ENCODE results near the gene RAD50. TPM values are rescaled to one million over a fixed set of nuclear protein-coding genes. Genes with fewer than 3 reads are reported as not detected.

RAD50 gene
- total and polyA plus RNA-seq, 10 of the 15 experiments (the other 5 are each of a cell fraction or from before 2014, with no cell fraction given): 12.8 to 68.6 (median 47.0) TPM

DNA sequence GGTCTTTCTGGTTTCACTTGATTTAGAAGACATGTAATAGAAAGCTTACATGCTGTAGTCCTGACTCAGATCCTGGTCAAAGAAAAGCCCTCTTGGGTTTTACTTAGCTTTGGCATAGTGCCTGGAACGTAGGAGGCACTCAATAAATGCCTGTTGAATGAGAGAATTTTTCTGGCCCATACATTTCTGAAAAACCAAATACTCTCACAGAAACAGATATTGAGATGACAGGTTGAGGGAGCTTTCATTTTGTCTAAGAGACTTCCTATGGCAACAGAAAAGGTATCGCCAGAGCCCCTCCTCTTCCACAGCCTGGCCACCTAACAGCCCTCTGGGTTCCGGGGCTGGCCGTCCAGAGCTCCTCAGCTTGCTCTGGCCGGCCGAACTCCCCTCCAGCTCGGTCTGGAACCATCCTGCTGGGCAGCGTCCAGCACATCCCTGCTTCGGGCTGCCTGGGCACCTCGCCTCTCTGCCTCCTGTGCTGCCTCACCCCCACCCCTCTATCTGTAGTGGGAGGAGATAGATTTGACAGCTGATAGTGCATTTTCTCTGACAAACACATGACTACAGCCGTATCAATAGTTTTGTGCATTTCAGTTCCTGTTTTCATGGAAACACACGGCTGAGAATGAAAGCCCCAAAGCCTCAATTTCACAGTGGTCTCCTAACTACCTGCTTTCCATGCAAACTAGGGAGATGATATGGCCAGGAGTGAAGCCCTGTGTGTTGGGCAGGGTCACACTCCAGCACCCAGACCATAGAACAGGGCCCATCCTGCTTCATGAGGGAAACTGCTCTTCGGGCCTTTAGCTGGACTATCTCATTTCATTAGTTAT is 118.1 kb downstream of the RAD50 start (continued):
- TF ChIP-seq, protein P1, sequence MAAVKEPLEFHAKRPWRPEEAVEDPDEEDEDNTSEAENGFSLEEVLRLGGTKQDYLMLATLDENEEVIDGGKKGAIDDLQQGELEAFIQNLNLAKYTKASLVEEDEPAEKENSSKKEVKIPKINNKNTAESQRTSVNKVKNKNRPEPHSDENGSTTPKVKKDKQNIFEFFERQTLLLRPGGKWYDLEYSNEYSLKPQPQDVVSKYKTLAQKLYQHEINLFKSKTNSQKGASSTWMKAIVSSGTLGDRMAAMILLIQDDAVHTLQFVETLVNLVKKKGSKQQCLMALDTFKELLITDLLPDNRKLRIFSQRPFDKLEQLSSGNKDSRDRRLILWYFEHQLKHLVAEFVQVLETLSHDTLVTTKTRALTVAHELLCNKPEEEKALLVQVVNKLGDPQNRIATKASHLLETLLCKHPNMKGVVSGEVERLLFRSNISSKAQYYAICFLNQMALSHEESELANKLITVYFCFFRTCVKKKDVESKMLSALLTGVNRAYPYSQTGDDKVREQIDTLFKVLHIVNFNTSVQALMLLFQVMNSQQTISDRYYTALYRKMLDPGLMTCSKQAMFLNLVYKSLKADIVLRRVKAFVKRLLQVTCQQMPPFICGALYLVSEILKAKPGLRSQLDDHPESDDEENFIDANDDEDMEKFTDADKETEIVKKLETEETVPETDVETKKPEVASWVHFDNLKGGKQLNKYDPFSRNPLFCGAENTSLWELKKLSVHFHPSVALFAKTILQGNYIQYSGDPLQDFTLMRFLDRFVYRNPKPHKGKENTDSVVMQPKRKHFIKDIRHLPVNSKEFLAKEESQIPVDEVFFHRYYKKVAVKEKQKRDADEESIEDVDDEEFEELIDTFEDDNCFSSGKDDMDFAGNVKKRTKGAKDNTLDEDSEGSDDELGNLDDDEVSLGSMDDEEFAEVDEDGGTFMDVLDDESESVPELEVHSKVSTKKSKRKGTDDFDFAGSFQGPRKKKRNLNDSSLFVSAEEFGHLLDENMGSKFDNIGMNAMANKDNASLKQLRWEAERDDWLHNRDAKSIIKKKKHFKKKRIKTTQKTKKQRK (IDR thresholded peaks at IDR 0.05; ENCODE audit: low read depth, low read length): no peak
- TF ChIP-seq BMI1 (IDR thresholded peaks at IDR 0.05; ENCODE audit: borderline replicate concordance): no peak
- TF ChIP-seq, protein P2, sequence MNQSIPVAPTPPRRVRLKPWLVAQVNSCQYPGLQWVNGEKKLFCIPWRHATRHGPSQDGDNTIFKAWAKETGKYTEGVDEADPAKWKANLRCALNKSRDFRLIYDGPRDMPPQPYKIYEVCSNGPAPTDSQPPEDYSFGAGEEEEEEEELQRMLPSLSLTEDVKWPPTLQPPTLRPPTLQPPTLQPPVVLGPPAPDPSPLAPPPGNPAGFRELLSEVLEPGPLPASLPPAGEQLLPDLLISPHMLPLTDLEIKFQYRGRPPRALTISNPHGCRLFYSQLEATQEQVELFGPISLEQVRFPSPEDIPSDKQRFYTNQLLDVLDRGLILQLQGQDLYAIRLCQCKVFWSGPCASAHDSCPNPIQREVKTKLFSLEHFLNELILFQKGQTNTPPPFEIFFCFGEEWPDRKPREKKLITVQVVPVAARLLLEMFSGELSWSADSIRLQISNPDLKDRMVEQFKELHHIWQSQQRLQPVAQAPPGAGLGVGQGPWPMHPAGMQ (IDR thresholded peaks at IDR 0.05; ENCODE audit: borderline replicate concordance): no peak
- TF ChIP-seq YY1 (IDR thresholded peaks at IDR 0.05; ENCODE audit: low read depth, low read length): no peak
- no peak for TF ChIP-seq TBL1XR1 (IDR thresholded peaks at IDR 0.05; ENCODE audit: low read depth, low read length)
- TF ChIP-seq, protein P3, sequence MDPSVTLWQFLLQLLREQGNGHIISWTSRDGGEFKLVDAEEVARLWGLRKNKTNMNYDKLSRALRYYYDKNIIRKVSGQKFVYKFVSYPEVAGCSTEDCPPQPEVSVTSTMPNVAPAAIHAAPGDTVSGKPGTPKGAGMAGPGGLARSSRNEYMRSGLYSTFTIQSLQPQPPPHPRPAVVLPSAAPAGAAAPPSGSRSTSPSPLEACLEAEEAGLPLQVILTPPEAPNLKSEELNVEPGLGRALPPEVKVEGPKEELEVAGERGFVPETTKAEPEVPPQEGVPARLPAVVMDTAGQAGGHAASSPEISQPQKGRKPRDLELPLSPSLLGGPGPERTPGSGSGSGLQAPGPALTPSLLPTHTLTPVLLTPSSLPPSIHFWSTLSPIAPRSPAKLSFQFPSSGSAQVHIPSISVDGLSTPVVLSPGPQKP (IDR thresholded peaks at IDR 0.05; ENCODE audit: low read depth, low read length): no peak
- peak; percentile 80; the same call in 1 of the 3 replicates for TF ChIP-seq POU2F2 (IDR thresholded peaks at IDR 0.05; ENCODE audit: borderline replicate concordance, low read depth, low read length)
- TF ChIP-seq, protein P4, sequence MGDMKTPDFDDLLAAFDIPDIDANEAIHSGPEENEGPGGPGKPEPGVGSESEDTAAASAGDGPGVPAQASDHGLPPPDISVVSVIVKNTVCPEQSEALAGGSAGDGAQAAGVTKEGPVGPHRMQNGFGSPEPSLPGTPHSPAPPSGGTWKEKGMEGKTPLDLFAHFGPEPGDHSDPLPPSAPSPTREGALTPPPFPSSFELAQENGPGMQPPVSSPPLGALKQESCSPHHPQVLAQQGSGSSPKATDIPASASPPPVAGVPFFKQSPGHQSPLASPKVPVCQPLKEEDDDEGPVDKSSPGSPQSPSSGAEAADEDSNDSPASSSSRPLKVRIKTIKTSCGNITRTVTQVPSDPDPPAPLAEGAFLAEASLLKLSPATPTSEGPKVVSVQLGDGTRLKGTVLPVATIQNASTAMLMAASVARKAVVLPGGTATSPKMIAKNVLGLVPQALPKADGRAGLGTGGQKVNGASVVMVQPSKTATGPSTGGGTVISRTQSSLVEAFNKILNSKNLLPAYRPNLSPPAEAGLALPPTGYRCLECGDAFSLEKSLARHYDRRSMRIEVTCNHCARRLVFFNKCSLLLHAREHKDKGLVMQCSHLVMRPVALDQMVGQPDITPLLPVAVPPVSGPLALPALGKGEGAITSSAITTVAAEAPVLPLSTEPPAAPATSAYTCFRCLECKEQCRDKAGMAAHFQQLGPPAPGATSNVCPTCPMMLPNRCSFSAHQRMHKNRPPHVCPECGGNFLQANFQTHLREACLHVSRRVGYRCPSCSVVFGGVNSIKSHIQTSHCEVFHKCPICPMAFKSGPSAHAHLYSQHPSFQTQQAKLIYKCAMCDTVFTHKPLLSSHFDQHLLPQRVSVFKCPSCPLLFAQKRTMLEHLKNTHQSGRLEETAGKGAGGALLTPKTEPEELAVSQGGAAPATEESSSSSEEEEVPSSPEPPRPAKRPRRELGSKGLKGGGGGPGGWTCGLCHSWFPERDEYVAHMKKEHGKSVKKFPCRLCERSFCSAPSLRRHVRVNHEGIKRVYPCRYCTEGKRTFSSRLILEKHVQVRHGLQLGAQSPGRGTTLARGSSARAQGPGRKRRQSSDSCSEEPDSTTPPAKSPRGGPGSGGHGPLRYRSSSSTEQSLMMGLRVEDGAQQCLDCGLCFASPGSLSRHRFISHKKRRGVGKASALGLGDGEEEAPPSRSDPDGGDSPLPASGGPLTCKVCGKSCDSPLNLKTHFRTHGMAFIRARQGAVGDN (IDR thresholded peaks at IDR 0.05): peak; percentile 84
- no peak; the same call in 1 of the 2 replicates for TF ChIP-seq NBN (IDR thresholded peaks at IDR 0.05)
- TF ChIP-seq, protein P5, sequence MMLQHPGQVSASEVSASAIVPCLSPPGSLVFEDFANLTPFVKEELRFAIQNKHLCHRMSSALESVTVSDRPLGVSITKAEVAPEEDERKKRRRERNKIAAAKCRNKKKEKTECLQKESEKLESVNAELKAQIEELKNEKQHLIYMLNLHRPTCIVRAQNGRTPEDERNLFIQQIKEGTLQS (IDR thresholded peaks at IDR 0.05; ENCODE audit: borderline replicate concordance, extremely low read depth, low read depth, low read length): no peak
- peak; percentile 66 for TF ChIP-seq RUNX3 (IDR thresholded peaks at IDR 0.05; ENCODE audit: low read length)
- peak; percentile 79 for TF ChIP-seq DPF2 (IDR thresholded peaks at IDR 0.05)
- TF ChIP-seq MEF2A (IDR thresholded peaks at IDR 0.05; ENCODE audit: insufficient read depth, low read depth, low read length): 0 out of 2 replicates have a peak, but pooled peaks have one; percentile 11
- TF ChIP-seq, protein P6, sequence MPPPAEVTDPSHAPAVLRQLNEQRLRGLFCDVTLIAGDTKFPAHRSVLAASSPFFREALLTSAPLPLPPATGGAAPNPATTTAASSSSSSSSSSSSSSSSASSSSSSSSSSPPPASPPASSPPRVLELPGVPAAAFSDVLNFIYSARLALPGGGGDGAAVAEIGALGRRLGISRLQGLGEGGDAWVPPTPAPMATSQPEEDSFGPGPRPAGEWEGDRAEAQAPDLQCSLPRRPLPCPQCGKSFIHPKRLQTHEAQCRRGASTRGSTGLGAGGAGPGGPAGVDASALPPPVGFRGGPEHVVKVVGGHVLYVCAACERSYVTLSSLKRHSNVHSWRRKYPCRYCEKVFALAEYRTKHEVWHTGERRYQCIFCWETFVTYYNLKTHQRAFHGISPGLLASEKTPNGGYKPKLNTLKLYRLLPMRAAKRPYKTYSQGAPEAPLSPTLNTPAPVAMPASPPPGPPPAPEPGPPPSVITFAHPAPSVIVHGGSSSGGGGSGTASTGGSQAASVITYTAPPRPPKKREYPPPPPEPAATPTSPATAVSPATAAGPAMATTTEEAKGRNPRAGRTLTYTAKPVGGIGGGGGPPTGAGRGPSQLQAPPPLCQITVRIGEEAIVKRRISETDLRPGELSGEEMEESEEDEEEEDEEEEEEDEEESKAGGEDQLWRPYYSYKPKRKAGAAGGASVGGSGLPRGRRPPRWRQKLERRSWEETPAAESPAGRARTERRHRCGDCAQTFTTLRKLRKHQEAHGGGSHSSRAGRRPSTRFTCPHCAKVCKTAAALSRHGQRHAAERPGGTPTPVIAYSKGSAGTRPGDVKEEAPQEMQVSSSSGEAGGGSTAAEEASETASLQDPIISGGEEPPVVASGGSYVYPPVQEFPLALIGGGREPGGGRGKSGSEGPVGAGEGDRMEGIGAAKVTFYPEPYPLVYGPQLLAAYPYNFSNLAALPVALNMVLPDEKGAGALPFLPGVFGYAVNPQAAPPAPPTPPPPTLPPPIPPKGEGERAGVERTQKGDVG (CRISPR knock-in tag; IDR thresholded peaks at IDR 0.05): no peak

Measured in GM12878 (cell line).